Adipocyte (in vitro differentiated cells): Measurements from ENCODE around the gene RTP3.
"Not testable (repeated sequence)": the region's sequence is repeated elsewhere in the genome, so short reads cannot be mapped to it uniquely, and the experiment has no call there.

Experiments
- DNase-seq: peaks from one replicate; pipeline ENCODE4 v3.0.0-alpha.2; 2015; ENCODE audit warnings: low read depth
- H3K27me3 ChIP-seq: replicated peaks from 2 replicates; pipeline ENCODE4 v1.7.0; 2013; ENCODE audit warnings: mild to moderate bottlenecking, low read length, moderate library complexity; ENCODE audit not compliant: control insufficient read depth, insufficient read depth
- H3K36me3 ChIP-seq: 2 replicates; pipeline ENCODE4 v1.7.0; 2013; ENCODE audit warnings: low read length, mild to moderate bottlenecking, moderate library complexity; ENCODE audit not compliant: control insufficient read depth, insufficient read depth, severe bottlenecking
- H3K4me1 ChIP-seq: 2 replicates; pipeline ENCODE4 v1.7.0; 2013; ENCODE audit warnings: mild to moderate bottlenecking, low read length, moderate library complexity; ENCODE audit not compliant: control insufficient read depth, insufficient read depth
- H3K4me3 ChIP-seq: 2 replicates; pipeline ENCODE4 v1.7.0; 2013; ENCODE audit warnings: mild to moderate bottlenecking, low read length, moderate library complexity
- H3K9ac ChIP-seq: 2 replicates; pipeline ENCODE4 v1.7.0; 2013; ENCODE audit warnings: mild to moderate bottlenecking, low read length, moderate library complexity
- H3K9me3 ChIP-seq: 2 replicates; pipeline ENCODE4 v1.7.0; 2013; ENCODE audit warnings: mild to moderate bottlenecking, low read length, moderate library complexity; ENCODE audit not compliant: control insufficient read depth

RTP3 gene

GRCh38 chr3:46494491-46494890 is 3.3 kb upstream of the RTP3 start:
- not testable (repeated sequence) for H3K4me3 ChIP-seq, DNase-seq

GRCh38 chr3:46495901-46496456 is 1.8 kb upstream of the RTP3 start:
- H3K9ac ChIP-seq, result no peak overlapping the region
- H3K9me3 ChIP-seq, result no peaks in the 10 kb centered on the region
- no peaks in the 10 kb centered on the region for H3K36me3 ChIP-seq
- peaks cover 10% of the 10 kb centered on the region for H3K27me3 ChIP-seq
- peak; percentile 77 for DNase-seq
- no peak overlapping the region for H3K4me3 ChIP-seq
- H3K4me1 ChIP-seq, result peaks cover 5% of the 10 kb centered on the region

More at GRCh38 chr3:46494491-46494890, 3.3 kb upstream of the RTP3 start:
- not testable (repeated sequence) for H3K27me3 ChIP-seq, H3K36me3 ChIP-seq, H3K9me3 ChIP-seq, H3K4me1 ChIP-seq, H3K9ac ChIP-seq

DNA sequence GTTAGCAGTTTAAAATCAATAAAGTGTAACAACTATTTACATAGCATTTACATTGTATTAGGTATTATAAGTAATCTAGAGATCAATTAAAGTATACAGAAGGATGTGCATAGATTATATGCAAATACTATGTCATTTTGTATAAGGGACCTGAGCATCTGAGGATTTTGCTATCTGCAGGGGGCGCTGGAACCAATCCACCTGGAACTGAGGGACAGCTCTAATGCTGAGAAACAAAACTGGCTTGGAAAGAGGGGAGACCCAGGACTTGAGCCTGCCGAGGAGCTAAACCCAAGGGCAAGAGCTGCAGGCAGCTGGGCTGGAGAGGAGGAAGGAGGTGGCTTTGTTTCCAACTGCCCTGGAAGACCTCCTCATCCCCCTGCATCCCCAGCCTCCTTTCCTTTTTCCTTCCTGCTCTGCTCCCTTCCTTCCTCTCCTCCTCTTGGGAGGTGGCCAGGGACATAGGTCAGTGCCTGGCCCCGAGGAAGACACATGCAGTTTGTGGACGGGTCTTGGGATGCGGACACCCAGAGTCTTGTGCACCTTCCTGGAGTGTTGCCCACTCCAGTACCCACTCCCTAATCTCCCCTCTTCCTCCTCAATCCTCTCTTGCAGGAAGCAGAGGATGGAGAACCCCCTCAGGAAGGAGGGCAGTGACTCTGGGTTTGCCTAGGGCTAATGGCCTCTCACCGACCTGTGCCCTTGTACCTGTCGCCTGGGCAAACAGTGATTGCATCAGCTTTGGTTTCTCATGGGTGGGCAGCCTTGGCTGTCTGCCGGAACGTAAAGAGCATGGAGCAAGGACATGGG is 825 bp upstream of the RTP3 start:
- H3K27me3 ChIP-seq, result peaks cover 10% of the 10 kb centered on the region
- H3K9ac ChIP-seq, result no peak overlapping the region
- DNase-seq, result peak; percentile 24
- H3K4me1 ChIP-seq, result peaks cover 5% of the 10 kb centered on the region
- H3K9me3 ChIP-seq, result no peaks in the 10 kb centered on the region
- no peak overlapping the region for H3K4me3 ChIP-seq
- no peaks in the 10 kb centered on the region for H3K36me3 ChIP-seq

DNA sequence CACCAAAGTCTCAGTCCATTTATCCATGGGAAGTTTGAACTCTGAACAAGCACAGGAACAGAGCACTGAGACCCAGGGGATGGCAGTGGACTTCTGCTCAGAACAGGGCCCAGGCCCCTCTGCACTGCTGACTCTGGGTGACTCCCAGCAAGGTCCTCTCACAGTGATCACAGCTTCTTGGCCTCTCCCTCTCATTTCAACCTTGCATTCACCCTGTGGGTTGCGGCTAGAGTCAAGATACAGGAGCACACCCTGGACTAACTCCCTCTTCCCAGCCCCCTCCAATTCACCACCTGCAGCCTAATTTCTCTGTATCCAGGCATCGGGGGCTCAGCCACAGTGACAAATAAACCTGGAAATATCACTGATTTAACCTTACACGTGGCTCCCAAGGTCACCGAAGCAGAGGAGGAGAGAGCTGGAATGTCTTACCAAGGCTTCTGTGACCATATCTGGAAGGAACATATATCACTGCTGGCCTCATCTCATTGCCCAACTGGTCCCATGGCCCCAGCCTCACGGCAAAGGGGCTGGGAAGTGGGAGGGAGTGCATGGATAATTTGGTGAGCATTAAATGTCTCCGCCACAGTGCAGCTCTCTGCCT is 1.2 kb downstream of the RTP3 start:
- no peak for DNase-seq
- Histone ChIP-seq H3K9ac (no peak overlapping the region), H3K27me3 (peaks cover 10% of the 10 kb centered on the region), H3K9me3 (no peaks in the 10 kb centered on the region), H3K4me3 (no peak overlapping the region), H3K36me3 (no peaks in the 10 kb centered on the region), H3K4me1 (peaks cover 5% of the 10 kb centered on the region)

DNA sequence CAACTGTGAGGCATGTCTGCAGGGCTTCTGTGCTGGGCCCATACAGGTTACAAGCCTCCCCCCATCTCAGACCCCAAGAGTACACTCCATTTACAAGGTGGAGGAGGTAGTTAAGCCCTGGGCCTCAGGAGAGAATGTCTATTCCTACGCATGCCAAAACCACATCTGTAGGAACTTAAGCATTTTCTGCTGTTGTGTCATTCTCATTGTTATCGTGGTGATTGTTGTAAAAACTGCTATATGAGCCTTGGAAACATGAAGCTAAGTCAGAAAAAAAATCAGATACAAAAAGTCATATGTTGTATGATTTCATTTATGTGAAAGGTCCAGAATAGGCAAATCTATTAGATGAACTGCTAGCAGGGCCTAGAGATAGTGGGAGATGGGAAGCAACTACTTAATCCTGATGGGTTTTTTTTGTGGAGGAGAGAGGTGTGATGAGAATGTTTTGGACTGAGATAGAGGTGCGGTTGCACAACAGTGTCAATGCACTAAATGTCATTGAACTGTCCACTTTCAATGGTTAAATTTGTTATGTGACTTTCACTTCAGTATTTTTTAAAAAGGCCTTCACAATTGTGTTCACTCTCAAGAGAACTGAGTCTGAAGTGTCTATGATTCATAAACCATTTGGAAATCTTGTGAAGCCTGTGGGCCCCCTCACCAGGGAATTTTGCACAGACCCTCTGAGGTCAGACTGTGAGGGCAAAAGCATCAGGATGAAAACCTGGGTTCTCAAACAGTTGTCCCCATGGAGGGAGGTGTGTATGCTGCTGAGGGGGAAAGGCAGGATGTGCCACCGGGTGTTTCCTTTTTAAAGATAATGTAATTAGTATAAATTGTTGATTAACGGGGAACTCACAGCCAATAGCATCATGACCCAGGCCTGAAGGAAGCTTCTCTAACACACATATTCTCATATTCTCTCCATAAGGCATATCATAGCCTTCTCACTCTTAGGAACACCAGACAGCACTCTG is 3.2 kb downstream of the RTP3 start:
- Histone ChIP-seq H3K9ac (no peak overlapping the region), H3K36me3 (no peaks in the 10 kb centered on the region), H3K4me3 (no peak overlapping the region), H3K27me3 (peaks cover 10% of the 10 kb centered on the region), H3K4me1 (peaks cover 5% of the 10 kb centered on the region), H3K9me3 (no peaks in the 10 kb centered on the region)
- DNase-seq, result peak; percentile 80

- Histone ChIP-seq H3K9ac (no peak overlapping the region), H3K4me3 (no peak overlapping the region), H3K4me1 (peaks cover 5% of the 10 kb centered on the region), H3K36me3 (no peaks in the 10 kb centered on the region), H3K9me3 (no peaks in the 10 kb centered on the region), H3K27me3 (peaks cover 10% of the 10 kb centered on the region)
- no peak for DNase-seq
These were observed 3.9 kb downstream of the RTP3 start for GRCh38 chr3:46501702-46502101.

DNA sequence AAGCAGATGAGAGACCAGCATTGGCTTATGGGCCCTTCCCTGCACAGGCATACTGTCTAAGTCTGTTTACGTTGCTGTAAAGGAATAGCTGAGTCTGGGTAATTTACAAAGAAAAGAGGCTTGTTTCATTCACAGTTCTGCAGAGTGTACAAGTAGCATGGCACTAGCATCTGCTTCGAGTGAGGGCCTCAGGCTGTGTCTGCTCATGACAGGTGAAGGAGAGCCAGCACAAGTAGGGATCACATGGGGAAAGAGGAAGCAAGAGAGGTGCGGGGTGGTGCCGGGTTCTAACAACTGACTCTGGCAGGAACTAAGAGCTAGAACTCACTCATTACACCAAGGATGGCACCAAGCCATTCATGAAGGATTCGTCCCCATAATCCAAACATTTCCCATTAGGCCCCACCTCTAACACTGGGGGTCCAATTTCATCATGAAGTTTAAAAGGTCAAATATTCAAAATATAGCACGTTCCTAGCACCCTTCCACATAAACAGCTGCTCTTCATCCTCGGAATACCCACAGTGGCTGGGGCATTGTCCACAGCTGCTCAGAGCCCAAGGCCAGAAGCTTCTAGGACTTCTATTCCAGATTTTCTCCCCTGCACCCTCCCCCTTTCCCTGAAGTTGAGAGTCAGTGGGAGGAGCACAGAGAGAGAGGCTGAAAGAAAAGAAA is 5.6 kb downstream of the RTP3 start:
- H3K36me3 ChIP-seq, result no peaks in the 10 kb centered on the region
- H3K27me3 ChIP-seq, result peaks cover 10% of the 10 kb centered on the region
- no peak overlapping the region for H3K4me3 ChIP-seq
- H3K4me1 ChIP-seq, result peaks cover 5% of the 10 kb centered on the region
- DNase-seq, result no peak
- no peaks in the 10 kb centered on the region for H3K9me3 ChIP-seq
- no peak overlapping the region for H3K9ac ChIP-seq

DNA sequence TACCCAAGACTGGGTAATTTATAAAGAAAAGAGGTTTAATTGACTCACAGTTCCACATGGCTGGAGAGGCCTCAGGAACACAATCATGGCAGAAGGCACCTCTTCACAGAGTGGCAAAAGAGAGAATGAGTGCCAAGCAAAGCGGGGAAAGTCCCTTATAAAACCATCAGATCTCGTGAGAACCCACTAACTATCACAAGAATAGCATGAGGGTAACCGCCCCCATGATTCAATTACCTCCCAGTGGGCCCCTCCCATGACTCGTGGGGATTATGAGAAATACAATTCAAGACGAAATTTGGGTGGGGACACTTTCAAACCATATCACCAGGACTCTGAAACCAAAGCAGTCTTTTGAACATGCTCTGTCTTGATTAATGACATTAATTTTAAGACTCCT is 7.0 kb downstream of the RTP3 start:
- DNase-seq, result no peak
- no peak overlapping the region for H3K9ac ChIP-seq
- H3K4me1 ChIP-seq, result peaks cover 5% of the 10 kb centered on the region

GRCh38 chr3:46505953-46506352 is 8.2 kb downstream of the RTP3 start:
- Histone ChIP-seq H3K36me3 (no peaks in the 10 kb centered on the region), H3K4me1 (no peaks in the 10 kb centered on the region), H3K4me3 (no peak overlapping the region), H3K9me3 (no peaks in the 10 kb centered on the region), H3K9ac (no peak overlapping the region), H3K27me3 (no peaks in the 10 kb centered on the region)
- DNase-seq, result no peak

More for the DNA sequence above, 7.0 kb downstream of the RTP3 start:
- Histone ChIP-seq H3K9me3 (no peaks in the 10 kb centered on the region), H3K36me3 (no peaks in the 10 kb centered on the region), H3K27me3 (no peaks in the 10 kb centered on the region), H3K4me3 (no peak overlapping the region)

- no peak for DNase-seq
- H3K4me3 ChIP-seq, result no peak overlapping the region
- H3K9me3 ChIP-seq, result no peaks in the 10 kb centered on the region
- H3K4me1 ChIP-seq, result no peaks in the 10 kb centered on the region
- H3K27me3 ChIP-seq, result no peaks in the 10 kb centered on the region
- H3K36me3 ChIP-seq, result no peaks in the 10 kb centered on the region
- H3K9ac ChIP-seq, result no peak overlapping the region
These were observed 8.8 kb downstream of the RTP3 start for GRCh38 chr3:46506526-46506925.
